ENCODE results near the gene PYGM. TPM values are rescaled to one million over a fixed set of nuclear protein-coding genes. Genes with fewer than 3 reads are reported as not detected.

PYGM gene
- total and polyA plus RNA-seq, 2 of the 13 experiments (the other 11 are each of a cell fraction or from before 2014, with no cell fraction given) = 0.11 to 0.12 TPM

DNA sequence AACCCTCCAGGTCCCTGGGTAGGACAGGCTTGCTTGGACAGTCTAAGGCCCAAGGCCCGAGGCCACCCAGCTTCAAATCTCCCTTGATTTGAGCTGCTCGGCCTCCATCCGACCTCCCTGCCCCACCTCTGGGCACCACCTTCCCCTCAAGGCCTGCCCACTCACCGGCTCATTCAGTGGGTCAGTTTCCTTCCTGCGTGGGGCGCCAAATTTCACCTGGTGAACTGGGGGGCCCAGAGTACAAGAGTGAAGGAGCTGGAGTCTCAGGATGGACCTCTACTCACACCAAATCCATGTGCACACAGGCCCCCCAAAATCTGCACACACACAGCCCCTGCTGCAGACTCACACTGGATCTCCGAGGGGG is 39.5 kb upstream of the PYGM start:
- ChIA-PET POLR2A (interaction anchor here (1.4 to 3.2 kb wide), 3 partner anchors 12 to 44 kb away, joined by 5 to 19 read pairs (median 5); partner anchors contain the start of gene SF1), CTCF (ENCODE audit: low intra/inter-chr PET ratio, low total read pairs) (no interaction called here)
- H4K20me1 ChIP-seq (ENCODE audit: insufficient read depth, low read length) = no peaks in the 10 kb centered on the region
- ATAC-seq = no peak
- H3K9ac ChIP-seq (ENCODE audit: insufficient read depth, low read depth, low read length) = no peak overlapping the region
- H3K4me2 ChIP-seq (ENCODE audit: low read depth, low read length) = no peak overlapping the region
- H2AFZ ChIP-seq (ENCODE audit: low read length) = no peak overlapping the region
- H3K79me2 ChIP-seq (ENCODE audit: insufficient read depth, low read length) = no peaks in the 10 kb centered on the region
- no peak for DNase-seq (ENCODE audit: low spot score)
- in situ Hi-C loops (cut with HindIII; ENCODE audit: extremely low pct_ligation_motif_present, low pct_unique_long_range_greater_than_20kb) (no loop called here), intact Hi-C loops (cut with micrococcal nuclease; ENCODE audit: unreplicated experiment) (no loop called here)
- no peak for FAIRE-seq
- H3K4me3 ChIP-seq (replicated peaks in 1 of 3; ENCODE audit: insufficient read depth in 1 of 3, low read depth in 2 of 3, low read length in 3 of 3) = no peak overlapping the region
- H3K27me3 ChIP-seq (ENCODE audit: control insufficient read depth in 1 of 2, insufficient read depth in 2 of 2, low read length in 2 of 2) = no peaks in the 10 kb centered on the region
- H3K9me3 ChIP-seq (ENCODE audit: low read length) = no peaks in the 10 kb centered on the region
- BruUV-seq (replicated peaks) = no TSS peak
- H3K27ac ChIP-seq (ENCODE audit: extremely low read length, insufficient read depth, low read length) = peak overlapping the region; percentile 41
- 97% methylated on average over 6 of the region's 7 CpGs for WGBS (ENCODE audit: low lambda C conversion rate)
- peaks cover 62% of the 10 kb centered on the region for H3K4me1 ChIP-seq (ENCODE audit: insufficient read depth, low read length)
- no peaks in the 10 kb centered on the region; a peak in 1 of 5 replicates for H3K36me3 ChIP-seq (replicated peaks in 1 of 2; ENCODE audit: control insufficient read depth in 1 of 2, insufficient read depth in 2 of 2, low read length in 2 of 2)
- TF ChIP-seq, protein P1, sequence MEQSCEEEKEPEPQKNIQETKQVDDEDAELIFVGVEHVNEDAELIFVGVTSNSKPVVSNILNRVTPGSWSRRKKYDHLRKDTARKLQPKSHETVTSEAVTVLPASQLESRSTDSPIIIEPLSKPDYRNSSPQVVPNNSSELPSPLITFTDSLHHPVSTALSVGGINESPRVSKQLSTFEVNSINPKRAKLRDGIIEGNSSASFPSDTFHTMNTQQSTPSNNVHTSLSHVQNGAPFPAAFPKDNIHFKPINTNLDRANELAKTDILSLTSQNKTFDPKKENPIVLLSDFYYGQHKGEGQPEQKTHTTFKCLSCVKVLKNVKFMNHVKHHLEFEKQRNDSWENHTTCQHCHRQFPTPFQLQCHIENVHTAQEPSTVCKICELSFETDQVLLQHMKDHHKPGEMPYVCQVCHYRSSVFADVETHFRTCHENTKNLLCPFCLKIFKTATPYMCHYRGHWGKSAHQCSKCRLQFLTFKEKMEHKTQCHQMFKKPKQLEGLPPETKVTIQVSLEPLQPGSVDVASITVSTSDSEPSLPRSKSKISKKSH (CRISPR knock-in tag; IDR thresholded peaks at IDR 0.05; ENCODE audit: borderline replicate concordance) = no peak
- no peak for TF ChIP-seq KLF9 (CRISPR knock-in tag; IDR thresholded peaks at IDR 0.05; ENCODE audit: low read depth)
- TF ChIP-seq YEATS2 (CRISPR knock-in tag; IDR thresholded peaks at IDR 0.05; ENCODE audit: borderline replicate concordance) = no peak
- TF ChIP-seq MIXL1 (CRISPR knock-in tag; IDR thresholded peaks at IDR 0.05) = no peak
- TF ChIP-seq, protein P2, sequence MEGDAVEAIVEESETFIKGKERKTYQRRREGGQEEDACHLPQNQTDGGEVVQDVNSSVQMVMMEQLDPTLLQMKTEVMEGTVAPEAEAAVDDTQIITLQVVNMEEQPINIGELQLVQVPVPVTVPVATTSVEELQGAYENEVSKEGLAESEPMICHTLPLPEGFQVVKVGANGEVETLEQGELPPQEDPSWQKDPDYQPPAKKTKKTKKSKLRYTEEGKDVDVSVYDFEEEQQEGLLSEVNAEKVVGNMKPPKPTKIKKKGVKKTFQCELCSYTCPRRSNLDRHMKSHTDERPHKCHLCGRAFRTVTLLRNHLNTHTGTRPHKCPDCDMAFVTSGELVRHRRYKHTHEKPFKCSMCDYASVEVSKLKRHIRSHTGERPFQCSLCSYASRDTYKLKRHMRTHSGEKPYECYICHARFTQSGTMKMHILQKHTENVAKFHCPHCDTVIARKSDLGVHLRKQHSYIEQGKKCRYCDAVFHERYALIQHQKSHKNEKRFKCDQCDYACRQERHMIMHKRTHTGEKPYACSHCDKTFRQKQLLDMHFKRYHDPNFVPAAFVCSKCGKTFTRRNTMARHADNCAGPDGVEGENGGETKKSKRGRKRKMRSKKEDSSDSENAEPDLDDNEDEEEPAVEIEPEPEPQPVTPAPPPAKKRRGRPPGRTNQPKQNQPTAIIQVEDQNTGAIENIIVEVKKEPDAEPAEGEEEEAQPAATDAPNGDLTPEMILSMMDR (CRISPR knock-in tag; IDR thresholded peaks at IDR 0.05) = 0 out of 2 replicates have a peak, but pooled peaks have one; percentile 10
- no peak for TF ChIP-seq ZEB1 (IDR thresholded peaks at IDR 0.05; ENCODE audit: insufficient replicate concordance, low read depth)
- no peak for TF ChIP-seq ZMYM2 (CRISPR knock-in tag; IDR thresholded peaks at IDR 0.05)
- no peak for TF ChIP-seq NR1H2 (CRISPR knock-in tag; IDR thresholded peaks at IDR 0.05; ENCODE audit: borderline replicate concordance, low read depth)
- TF ChIP-seq, protein P3, sequence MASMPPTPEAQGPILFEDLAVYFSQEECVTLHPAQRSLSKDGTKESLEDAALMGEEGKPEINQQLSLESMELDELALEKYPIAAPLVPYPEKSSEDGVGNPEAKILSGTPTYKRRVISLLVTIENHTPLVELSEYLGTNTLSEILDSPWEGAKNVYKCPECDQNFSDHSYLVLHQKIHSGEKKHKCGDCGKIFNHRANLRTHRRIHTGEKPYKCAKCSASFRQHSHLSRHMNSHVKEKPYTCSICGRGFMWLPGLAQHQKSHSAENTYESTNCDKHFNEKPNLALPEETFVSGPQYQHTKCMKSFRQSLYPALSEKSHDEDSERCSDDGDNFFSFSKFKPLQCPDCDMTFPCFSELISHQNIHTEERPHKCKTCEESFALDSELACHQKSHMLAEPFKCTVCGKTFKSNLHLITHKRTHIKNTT (CRISPR knock-in tag; IDR thresholded peaks at IDR 0.05) = no peak
- TF ChIP-seq, protein P4, sequence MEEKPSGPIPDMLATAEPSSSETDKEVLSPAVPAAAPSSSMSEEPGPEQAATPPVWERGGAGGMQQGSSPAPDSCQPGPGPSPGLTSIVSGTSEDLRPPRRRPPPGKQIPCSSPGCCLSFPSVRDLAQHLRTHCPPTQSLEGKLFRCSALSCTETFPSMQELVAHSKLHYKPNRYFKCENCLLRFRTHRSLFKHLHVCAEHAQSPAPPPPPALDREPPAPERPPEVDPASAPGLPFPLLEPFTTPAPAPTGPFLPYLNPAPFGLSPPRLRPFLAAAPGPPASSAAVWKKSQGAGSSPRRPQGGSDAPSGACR (CRISPR knock-in tag; IDR thresholded peaks at IDR 0.05) = no peak
- TF ChIP-seq ZNF430 (CRISPR knock-in tag; IDR thresholded peaks at IDR 0.05) = no peak
- TF ChIP-seq NFIC (IDR thresholded peaks at IDR 0.05; ENCODE audit: low read length) = 0 out of 2 replicates have a peak, but pooled peaks have one; percentile 7
- TF ChIP-seq ELF3 (CRISPR knock-in tag; IDR thresholded peaks at IDR 0.05) = no peak
- TF ChIP-seq KLF12 (CRISPR knock-in tag; IDR thresholded peaks at IDR 0.05; ENCODE audit: borderline replicate concordance) = no peak
- 0 out of 2 replicates have a peak, but pooled peaks have one; percentile 6 for TF ChIP-seq MYC (CRISPR knock-in tag; IDR thresholded peaks at IDR 0.05; ENCODE audit: borderline replicate concordance)
- TF ChIP-seq, protein P5, sequence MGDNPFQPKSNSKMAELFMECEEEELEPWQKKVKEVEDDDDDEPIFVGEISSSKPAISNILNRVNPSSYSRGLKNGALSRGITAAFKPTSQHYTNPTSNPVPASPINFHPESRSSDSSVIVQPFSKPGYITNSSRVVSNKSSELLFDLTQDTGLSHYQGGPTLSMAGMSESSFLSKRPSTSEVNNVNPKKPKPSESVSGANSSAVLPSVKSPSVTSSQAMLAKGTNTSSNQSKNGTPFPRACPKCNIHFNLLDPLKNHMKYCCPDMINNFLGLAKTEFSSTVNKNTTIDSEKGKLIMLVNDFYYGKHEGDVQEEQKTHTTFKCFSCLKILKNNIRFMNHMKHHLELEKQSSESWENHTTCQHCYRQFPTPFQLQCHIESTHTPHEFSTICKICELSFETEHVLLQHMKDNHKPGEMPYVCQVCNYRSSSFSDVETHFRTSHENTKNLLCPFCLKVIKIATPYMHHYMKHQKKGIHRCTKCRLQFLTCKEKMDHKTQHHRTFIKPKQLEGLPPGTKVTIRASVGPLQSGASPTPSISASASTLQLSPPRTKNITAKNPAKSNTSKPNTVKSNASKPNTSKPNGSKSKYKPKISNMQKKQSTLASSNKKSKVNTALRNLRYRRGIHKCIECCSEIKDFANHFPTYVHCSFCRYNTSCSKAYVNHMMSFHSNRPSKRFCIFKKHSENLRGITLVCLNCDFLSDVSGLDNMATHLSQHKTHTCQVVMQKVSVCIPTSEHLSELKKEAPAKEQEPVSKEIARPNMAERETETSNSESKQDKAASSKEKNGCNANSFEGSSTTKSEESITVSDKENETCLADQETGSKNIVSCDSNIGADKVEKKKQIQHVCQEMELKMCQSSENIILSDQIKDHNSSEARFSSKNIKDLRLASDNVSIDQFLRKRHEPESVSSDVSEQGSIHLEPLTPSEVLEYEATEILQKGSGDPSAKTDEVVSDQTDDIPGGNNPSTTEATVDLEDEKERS (CRISPR knock-in tag; IDR thresholded peaks at IDR 0.05) = no peak
- no peak for TF ChIP-seq NFYB (CRISPR knock-in tag; IDR thresholded peaks at IDR 0.05)
- TF ChIP-seq RBAK (CRISPR knock-in tag; IDR thresholded peaks at IDR 0.05) = no peak

All from HepG2 (cell line).